Measurements from ENCODE around the gene XK.
"Not testable (repeated sequence)": the region's sequence is repeated elsewhere in the genome, so short reads cannot be mapped to it uniquely, and the experiment has no call there.

The XK gene

DNA sequence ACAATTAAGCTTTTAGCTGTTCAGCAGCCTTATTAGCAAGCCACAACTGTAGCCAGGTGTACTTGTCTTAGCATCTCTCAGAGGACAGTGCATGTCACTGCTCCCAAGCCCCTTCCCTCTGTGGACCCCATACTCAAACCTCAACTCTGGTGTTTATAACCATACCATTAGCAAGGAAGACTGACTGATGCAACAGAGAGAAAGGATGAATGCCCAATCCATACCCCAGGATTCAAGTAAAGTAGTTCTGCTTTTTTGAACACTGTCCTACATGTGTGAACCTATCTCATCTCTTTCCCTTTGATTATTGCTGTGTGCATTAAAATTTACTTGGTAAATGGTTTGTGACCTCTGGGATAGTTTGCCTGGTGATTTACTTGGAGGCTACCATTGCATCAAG is 71.5 kb downstream of the XK start:
- no peak for DNase-seq

DNA sequence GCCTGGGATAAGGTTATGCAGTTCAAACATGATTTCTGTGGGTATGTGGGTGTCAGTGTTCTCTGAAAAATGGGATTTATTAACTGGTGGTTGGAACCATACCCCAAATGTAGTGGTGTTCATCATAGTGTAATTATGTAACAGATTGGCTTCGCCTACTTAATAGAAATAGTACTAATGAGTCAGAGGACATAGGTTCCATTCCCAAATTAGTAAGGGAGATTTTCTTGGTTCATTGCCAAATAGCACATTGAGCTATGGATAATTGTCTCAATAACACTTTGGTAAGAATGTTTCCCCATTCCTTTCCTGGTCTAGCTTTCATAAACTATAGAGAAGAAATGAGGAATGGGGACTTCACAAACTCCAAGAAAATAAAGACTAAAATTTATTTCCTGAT is 73.8 kb downstream of the XK start:
- DNase-seq = no peak

- no peak for DNase-seq
Measured at GRCh38 chrX:37759878-37760418, 74.4 kb downstream of the XK start.

DNA sequence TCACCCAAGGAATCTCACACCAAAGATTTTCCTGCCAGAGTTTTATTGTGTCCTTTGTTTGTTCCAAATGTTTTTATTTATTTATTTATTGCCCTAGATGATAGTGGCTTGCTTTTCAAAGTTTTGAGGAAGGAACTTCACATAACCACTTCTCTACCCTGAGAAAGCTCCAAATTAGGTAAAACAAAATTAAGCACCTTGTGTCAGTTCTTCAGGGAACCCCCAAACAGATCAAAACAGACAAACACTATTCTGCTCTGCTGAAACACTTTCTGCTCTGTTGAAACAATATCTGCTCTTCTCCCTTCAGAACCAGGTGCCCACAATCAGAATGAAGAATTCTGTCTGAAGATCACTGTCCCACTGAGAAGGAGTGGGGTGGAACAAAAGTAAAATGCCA is 77.8 kb downstream of the XK start:
- no peak for DNase-seq

DNA sequence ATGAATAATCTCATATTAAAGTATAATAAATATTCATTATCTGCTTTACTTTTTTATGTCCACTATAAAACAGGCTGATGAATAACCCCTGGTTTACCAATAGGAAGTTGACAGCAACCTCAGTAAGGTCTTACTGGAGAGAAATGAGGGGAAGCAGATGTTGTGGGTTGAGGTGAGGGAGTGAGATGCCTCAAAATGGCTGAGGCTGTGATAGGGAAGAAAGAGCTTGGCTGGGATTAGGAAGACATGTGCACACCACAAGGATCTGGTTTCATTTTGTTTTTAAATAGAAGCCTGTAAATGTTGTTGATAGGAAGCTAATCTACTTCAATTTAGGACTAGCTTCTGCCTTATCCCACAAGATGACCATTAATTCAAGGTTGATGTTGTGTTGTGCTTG is 79.9 kb downstream of the XK start:
- no peak for DNase-seq

DNA sequence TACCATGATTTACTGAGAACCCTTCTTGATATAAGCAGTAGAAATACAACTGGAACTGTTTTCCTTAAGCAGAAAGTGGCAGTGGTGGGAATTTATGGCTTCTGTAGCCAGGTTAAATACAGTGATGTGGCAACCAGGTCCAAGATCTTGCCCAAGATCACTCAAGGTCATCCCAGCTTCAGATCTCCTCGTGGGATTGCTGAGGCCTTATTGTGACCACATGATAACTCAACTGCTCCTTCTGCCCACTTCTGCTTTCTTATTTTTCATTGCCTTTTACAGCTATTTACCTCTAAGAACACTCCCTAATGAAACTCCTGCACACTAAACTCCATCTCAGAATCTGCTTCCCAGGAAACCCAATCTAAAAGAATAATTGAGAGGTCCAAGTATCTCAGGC is 81.8 kb downstream of the XK start:
- DNase-seq = no peak

- not testable (repeated sequence) for DNase-seq
Measured at GRCh38 chrX:37768866-37769265, 83.3 kb downstream of the XK start.

GRCh38 chrX:37776283-37776986 is 90.8 kb downstream of the XK start:
- DNase-seq = peak; percentile 25

DNA sequence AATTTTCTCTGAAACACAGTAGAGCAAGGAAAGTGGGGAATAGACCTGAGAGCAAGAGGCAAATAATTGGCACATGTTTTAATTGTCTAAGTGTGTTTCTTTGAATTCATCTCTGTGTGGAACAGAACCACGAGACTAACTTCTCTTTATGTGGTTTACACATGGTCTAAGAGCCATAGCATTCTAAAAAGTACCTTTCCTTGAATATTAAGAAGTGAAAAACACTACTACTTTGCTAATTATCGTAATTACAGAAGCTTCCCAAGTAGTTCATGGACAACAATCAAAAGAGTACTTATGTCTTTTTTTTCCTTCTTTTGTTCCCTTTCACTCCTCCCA is 91.4 kb downstream of the XK start:
- DNase-seq = no peak

GRCh38 chrX:37779857-37780256 is 94.3 kb downstream of the XK start, which contains the start of gene CYBB:
Gene CYBB, plus strand, starts transcription at chrX:37780059. Its CDS starts 19 bp downstream, at chrX:37780078.
- no peak for DNase-seq

DNA sequence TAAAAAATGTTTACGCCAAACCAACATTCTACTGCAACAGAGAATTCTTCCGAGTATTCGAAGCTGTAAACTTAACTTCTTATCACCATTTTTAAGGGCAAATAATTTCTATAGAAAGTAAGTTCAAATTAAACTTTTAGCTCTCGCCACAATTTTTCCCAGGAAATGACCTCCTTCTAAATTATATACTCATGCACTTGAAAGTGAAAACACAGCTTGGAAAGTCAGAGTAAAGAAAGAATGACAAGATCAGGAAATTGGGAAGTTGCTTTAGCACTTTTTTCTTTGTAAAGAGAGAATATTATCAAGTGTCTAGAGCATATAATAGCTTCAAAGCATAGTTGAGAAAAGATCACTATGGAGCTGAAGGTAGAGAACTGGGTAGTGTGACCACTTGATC is 95.5 kb downstream of the XK start:
- DNase-seq = no peak

Measured in activated CD4-positive, alpha-beta T cell treated with anti-CD3 and anti-CD28 coated beads, Interleukin-2, amount 50 U/mL, for 16 hours (primary cell).